Neural cell (in vitro differentiated cells): Measurements from ENCODE around the gene GALNT10. TPM values are rescaled to one million over a fixed set of nuclear protein-coding genes. Genes with fewer than 3 reads are reported as not detected.

ENCODE experiments used
- H2AFZ ChIP-seq: fragments of 200-600, 300-800 bp; sonication (generic), shearing (Covaris generic); 2 replicates; pipeline ENCODE4 v1.6.0; 2014; ENCODE audit warnings: low read depth, mild to moderate bottlenecking, antibody characterized with exemption, low read length, moderate library complexity
- H3F3A ChIP-seq: fragments of 200-600 bp; shearing (Covaris generic); 2 replicates; pipeline ENCODE4 v1.6.1; 2016; ENCODE audit warnings: mild to moderate bottlenecking, moderate library complexity, mixed read lengths, antibody characterized with exemption, low read length; ENCODE audit not compliant: insufficient read depth, poor library complexity, severe bottlenecking
- H3K27ac ChIP-seq: fragments of 200-600, 300-800 bp; sonication (generic), shearing (Covaris generic); 2 replicates; pipeline ENCODE4 v1.5.1; 2014; ENCODE audit warnings: mild to moderate bottlenecking, low read length, moderate library complexity
- H3K27me3 ChIP-seq: fragments of 300-800, 200-600 bp; sonication (generic), shearing (Covaris generic); 2 replicates; pipeline ENCODE4 v1.6.0; 2014; ENCODE audit warnings: mild to moderate bottlenecking, low read depth, low read length, moderate library complexity; ENCODE audit not compliant: insufficient read depth
- H3K36me3 ChIP-seq: fragments of 300-800, 200-600 bp; sonication (generic), shearing (Covaris generic); 2 replicates; pipeline ENCODE4 v1.5.1; 2014; ENCODE audit warnings: mild to moderate bottlenecking, antibody characterized with exemption, low read length, moderate library complexity; ENCODE audit not compliant: insufficient read depth
- H3K4me2 ChIP-seq: fragments of 300-800, 200-600 bp; sonication (generic), shearing (Covaris generic); 2 replicates; pipeline ENCODE4 v1.6.0; 2014; ENCODE audit warnings: mild to moderate bottlenecking, low read length
- H3K4me3 ChIP-seq: fragments of 300-800, 200-600 bp; sonication (generic), shearing (Covaris generic); 2 replicates; pipeline ENCODE4 v1.5.1; 2014; ENCODE audit warnings: mild to moderate bottlenecking, low read length, moderate library complexity
- H3K79me2 ChIP-seq: fragments of 200-600 bp; shearing (Covaris generic); replicated peaks from 2 replicates; pipeline ENCODE4 v1.6.0; 2014; ENCODE audit warnings: mild to moderate bottlenecking, low read length, moderate library complexity; ENCODE audit not compliant: insufficient read depth
- H3K9ac ChIP-seq: fragments of 300-800, 200-600 bp; sonication (generic), shearing (Covaris generic); 2 replicates; pipeline ENCODE4 v1.6.1; 2016; ENCODE audit warnings: mild to moderate bottlenecking, low read length, mixed read lengths
- H3K9me2 ChIP-seq: fragments of 200-600 bp; shearing (Covaris generic); 2 replicates; pipeline ENCODE4 v1.6.1; 2016; ENCODE audit warnings: mild to moderate bottlenecking, low read length, mixed read lengths; ENCODE audit not compliant: insufficient read depth
- H3K9me3 ChIP-seq: fragments of 200-600, 300-800 bp; sonication (generic), shearing (Covaris generic); 2 replicates; pipeline ENCODE4 v1.6.1; 2016; ENCODE audit warnings: mild to moderate bottlenecking, mixed run types, low read length, moderate library complexity, mixed read lengths
- H4K20me1 ChIP-seq: fragments of 200-600 bp; shearing (Covaris generic); 2 replicates; pipeline ENCODE4 v1.6.1; 2016; ENCODE audit warnings: mild to moderate bottlenecking, mixed run types; ENCODE audit not compliant: insufficient read depth
- EP300 ChIP-seq: fragments of 450-650 bp; conservative IDR thresholded peaks from 2 replicates; pipeline ENCODE4 v1.6.1; 2014; ENCODE audit warnings: antibody characterized with exemption, mild to moderate bottlenecking, moderate library complexity; ENCODE audit not compliant: poor library complexity, severe bottlenecking
- EZH2 ChIP-seq: fragments of 200-600, 300-800 bp; shearing (Covaris generic), sonication (generic); IDR thresholded peaks from 2 replicates; pipeline ENCODE4 v1.6.1; 2014; ENCODE audit warnings: antibody characterized with exemption, low read length, borderline replicate concordance, mild to moderate bottlenecking; ENCODE audit not compliant: insufficient read depth, poor library complexity, severe bottlenecking
- POLR2AphosphoS5 ChIP-seq: IDR thresholded peaks from 2 replicates; pipeline ENCODE4 v1.6.1; 2012
- RAD21 ChIP-seq: fragments of 450-650 bp; conservative IDR thresholded peaks from 2 replicates; pipeline ENCODE4 v1.6.1; 2014; ENCODE audit warnings: antibody characterized with exemption, mild to moderate bottlenecking, moderate library complexity
- SMC3 ChIP-seq: fragments of 450-650 bp; conservative IDR thresholded peaks from 2 replicates; pipeline ENCODE4 v1.6.1; 2014; ENCODE audit warnings: antibody characterized with exemption, mild to moderate bottlenecking, moderate library complexity; ENCODE audit not compliant: poor library complexity
- TAF1 ChIP-seq: IDR thresholded peaks from 2 replicates; pipeline ENCODE4 v1.6.1; 2012; ENCODE audit warnings: low read depth
- polyA plus RNA-seq: library from polyadenylated mRNA; depleted of rRNA; stranded (reverse); fragments of >200 nt; gene quantifications from 2 replicates; pipeline ENCODE4 v1.2.3, GENCODE V29; 2014
- TF ChIP-seq, protein P1 (sequence below): IDR thresholded peaks from 2 replicates; pipeline ENCODE4 v1.6.1; 2012; ENCODE audit warnings: borderline replicate concordance
- TF ChIP-seq, protein P2 (sequence below): fragments of 450-650 bp; IDR thresholded peaks from 2 replicates; pipeline ENCODE4 v1.5.1; 2014; ENCODE audit warnings: antibody characterized with exemption, mild to moderate bottlenecking, moderate library complexity; ENCODE audit not compliant: poor library complexity, severe bottlenecking

Gene GALNT10
- polyA plus RNA-seq, 1 donor from 2014 or later: 3.1 TPM

DNA sequence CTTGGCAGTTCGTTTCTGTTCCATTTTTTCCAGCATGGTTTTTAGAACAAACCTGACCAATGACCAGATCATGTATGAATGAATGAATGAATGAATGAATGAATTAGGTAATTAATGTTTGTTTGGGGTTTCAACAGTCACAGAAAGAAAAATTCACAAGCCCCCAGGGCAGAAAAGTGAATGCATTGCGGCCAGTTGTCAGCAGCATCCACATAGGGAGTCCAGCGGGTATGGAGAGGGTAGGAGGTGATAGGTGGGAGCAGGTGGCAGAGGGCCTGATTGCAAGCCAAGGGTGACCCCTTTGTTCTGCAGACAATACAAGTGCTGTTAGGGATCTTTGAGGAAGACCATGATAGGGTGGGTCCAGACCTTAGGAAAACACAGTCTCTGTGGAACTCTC, 205.6 kb downstream of the GALNT10 start:
- no peak overlapping the region for H2AFZ ChIP-seq
- no peak overlapping the region for H3K27ac ChIP-seq
- no peaks in the 10 kb centered on the region for H3F3A ChIP-seq
- no peaks in the 10 kb centered on the region for H3K27me3 ChIP-seq
- no peaks in the 10 kb centered on the region for H3K9me2 ChIP-seq
- H3K9me3 ChIP-seq: no peaks in the 10 kb centered on the region
- H3K36me3 ChIP-seq: no peaks in the 10 kb centered on the region
- H3K4me2 ChIP-seq: no peak overlapping the region
- no peak overlapping the region for H3K4me3 ChIP-seq
- no peaks in the 10 kb centered on the region for H3K79me2 ChIP-seq
- TF ChIP-seq, protein P1, sequence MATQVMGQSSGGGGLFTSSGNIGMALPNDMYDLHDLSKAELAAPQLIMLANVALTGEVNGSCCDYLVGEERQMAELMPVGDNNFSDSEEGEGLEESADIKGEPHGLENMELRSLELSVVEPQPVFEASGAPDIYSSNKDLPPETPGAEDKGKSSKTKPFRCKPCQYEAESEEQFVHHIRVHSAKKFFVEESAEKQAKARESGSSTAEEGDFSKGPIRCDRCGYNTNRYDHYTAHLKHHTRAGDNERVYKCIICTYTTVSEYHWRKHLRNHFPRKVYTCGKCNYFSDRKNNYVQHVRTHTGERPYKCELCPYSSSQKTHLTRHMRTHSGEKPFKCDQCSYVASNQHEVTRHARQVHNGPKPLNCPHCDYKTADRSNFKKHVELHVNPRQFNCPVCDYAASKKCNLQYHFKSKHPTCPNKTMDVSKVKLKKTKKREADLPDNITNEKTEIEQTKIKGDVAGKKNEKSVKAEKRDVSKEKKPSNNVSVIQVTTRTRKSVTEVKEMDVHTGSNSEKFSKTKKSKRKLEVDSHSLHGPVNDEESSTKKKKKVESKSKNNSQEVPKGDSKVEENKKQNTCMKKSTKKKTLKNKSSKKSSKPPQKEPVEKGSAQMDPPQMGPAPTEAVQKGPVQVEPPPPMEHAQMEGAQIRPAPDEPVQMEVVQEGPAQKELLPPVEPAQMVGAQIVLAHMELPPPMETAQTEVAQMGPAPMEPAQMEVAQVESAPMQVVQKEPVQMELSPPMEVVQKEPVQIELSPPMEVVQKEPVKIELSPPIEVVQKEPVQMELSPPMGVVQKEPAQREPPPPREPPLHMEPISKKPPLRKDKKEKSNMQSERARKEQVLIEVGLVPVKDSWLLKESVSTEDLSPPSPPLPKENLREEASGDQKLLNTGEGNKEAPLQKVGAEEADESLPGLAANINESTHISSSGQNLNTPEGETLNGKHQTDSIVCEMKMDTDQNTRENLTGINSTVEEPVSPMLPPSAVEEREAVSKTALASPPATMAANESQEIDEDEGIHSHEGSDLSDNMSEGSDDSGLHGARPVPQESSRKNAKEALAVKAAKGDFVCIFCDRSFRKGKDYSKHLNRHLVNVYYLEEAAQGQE: no peak
- TF ChIP-seq RAD21: no peak
- TF ChIP-seq TAF1: no peak
- TF ChIP-seq, protein P2, sequence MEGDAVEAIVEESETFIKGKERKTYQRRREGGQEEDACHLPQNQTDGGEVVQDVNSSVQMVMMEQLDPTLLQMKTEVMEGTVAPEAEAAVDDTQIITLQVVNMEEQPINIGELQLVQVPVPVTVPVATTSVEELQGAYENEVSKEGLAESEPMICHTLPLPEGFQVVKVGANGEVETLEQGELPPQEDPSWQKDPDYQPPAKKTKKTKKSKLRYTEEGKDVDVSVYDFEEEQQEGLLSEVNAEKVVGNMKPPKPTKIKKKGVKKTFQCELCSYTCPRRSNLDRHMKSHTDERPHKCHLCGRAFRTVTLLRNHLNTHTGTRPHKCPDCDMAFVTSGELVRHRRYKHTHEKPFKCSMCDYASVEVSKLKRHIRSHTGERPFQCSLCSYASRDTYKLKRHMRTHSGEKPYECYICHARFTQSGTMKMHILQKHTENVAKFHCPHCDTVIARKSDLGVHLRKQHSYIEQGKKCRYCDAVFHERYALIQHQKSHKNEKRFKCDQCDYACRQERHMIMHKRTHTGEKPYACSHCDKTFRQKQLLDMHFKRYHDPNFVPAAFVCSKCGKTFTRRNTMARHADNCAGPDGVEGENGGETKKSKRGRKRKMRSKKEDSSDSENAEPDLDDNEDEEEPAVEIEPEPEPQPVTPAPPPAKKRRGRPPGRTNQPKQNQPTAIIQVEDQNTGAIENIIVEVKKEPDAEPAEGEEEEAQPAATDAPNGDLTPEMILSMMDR: no peak
- no peak for TF ChIP-seq EP300
- no peak overlapping the region for H3K9ac ChIP-seq
- no peaks in the 10 kb centered on the region for H4K20me1 ChIP-seq

DNA sequence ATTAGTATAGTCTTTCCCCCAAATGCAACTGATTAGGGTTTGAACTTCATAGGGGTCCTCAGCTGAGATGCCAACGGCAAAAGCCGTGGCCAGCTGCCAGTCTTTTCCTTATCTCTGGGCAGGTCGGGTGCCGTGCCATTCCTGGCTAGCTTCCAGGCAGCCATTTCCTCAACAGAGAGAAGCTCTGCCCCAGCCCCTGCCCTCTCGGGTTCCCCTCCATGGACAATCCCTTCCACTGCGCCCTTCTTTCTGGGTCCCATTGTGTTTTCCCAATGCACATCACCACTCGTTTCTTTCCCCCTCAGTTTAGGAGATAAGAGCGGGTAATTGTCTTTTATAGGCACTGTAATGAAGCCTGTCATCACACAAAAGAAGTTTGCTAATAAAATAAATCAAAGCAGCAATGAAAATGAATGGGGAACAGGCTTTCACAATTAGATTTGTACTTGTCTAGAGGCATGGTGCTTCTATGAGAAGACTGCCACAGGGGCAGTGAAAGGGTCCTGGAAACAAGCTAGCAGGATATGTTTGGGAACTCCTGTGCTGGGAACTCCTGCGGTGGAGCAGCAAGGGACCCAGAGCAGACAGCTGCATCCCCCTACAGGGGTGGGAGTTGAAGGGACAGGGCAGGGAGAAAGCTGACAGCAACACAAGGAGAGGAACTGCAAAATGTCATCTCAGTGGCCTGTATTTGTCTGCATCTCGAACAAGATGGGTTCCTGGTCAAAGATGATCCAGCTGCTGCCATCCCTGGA, 207.3 kb downstream of the GALNT10 start:
- no peak overlapping the region for H3K27ac ChIP-seq

More for the DNA sequence above, 207.3 kb downstream of the GALNT10 start:
- H3K9ac ChIP-seq: no peak overlapping the region
- H3K79me2 ChIP-seq: no peaks in the 10 kb centered on the region
- no peaks in the 10 kb centered on the region for H3F3A ChIP-seq
- no peaks in the 10 kb centered on the region for H4K20me1 ChIP-seq
- TF ChIP-seq, protein P2: no peak
- TF ChIP-seq EP300 (no peak), SMC3 (no peak), EZH2 (no peak), POLR2AphosphoS5 (no peak)
- TF ChIP-seq, protein P1: no peak
- H3K9me3 ChIP-seq: no peaks in the 10 kb centered on the region
- no peak overlapping the region for H3K4me2 ChIP-seq
- no peaks in the 10 kb centered on the region for H3K36me3 ChIP-seq
- no peaks in the 10 kb centered on the region for H3K27me3 ChIP-seq
- H3K4me3 ChIP-seq: no peak overlapping the region
- no peak overlapping the region for H2AFZ ChIP-seq
- H3K9me2 ChIP-seq: no peaks in the 10 kb centered on the region
